GM12878 (cell line): ENCODE results near the gene MAB21L3. TPM values are rescaled to one million over a fixed set of nuclear protein-coding genes. Genes with fewer than 3 reads are reported as not detected.
A peak's percentile ranks its signal among the peaks of the same experiment; 100 is the strongest.

Source experiments
- ATAC-seq: fragments of 200-7000 bp; cut with Tn5 transposase; 3 replicates; pipeline ENCODE4 v1.9.1; 2020; ENCODE audit warnings: mild to moderate bottlenecking, moderate library complexity
- BruUV-seq: library from RNA; stranded (reverse); fragments of 400-500 nt; replicated peaks from 2 replicates; lab custom pipeline; 2021; lab: Mats Ljungman, UMichigan
- CTCF ChIA-PET: fragments of 300-600 bp; sonication (Branson Sonifier 250); formaldehyde crosslinking; extraction: SDS; loops from one replicate; lab custom pipeline; 2021; ENCODE audit warnings: inconsistent platforms; lab: Yijun Ruan, JAX
- POLR2A ChIA-PET: fragments of 350-600 bp; formaldehyde crosslinking; extraction: SDS; loops from one replicate; lab custom pipeline; 2021; ENCODE audit warnings: inconsistent platforms; lab: Charles Lee
- RAD21 ChIA-PET: fragments of 300-600 bp; sonication (Branson Sonifier 250); formaldehyde crosslinking; loops from one replicate; lab custom pipeline; 2023; ENCODE audit warnings: antibody characterized with exemption; ENCODE audit not compliant: unreplicated experiment; lab: Charles Lee
- SMC1A ChIA-PET: fragments of 300-600 bp; sonication (Branson Sonifier 250); formaldehyde crosslinking; loops from one replicate; lab custom pipeline; 2023; ENCODE audit not compliant: unreplicated experiment, uncharacterized antibody; lab: Charles Lee
- DNase-seq: peaks from one replicate; pipeline ENCODE4 v3.0.0-alpha.2; 2011; ENCODE audit warnings: low read depth, low spot score
- FAIRE-seq: peaks from 3 replicates; lab custom pipeline; 2011; peaks lifted over from hg19 to GRCh38; lab: Jason Lieb, UNC
- H2AFZ ChIP-seq: 2 replicates; pipeline ENCODE4 v1.6.0; 2011; ENCODE audit warnings: low read depth, low read length, control low read depth; ENCODE audit not compliant: control insufficient read depth
- H3K27ac ChIP-seq: 2 replicates; pipeline ENCODE4 v1.5.1; 2011; ENCODE audit warnings: control low read depth; ENCODE audit not compliant: control insufficient read depth, insufficient read depth
- H3K27me3 ChIP-seq, 2 experiments: replicated peaks in 1 of 2; 2 replicates each; pipeline versions ENCODE4 v1.6.0 to v1.6.1; 2011; ENCODE audit warnings: low read length in 1 of 2; ENCODE audit not compliant: control insufficient read depth in 2 of 2, insufficient read depth in 2 of 2
- H3K36me3 ChIP-seq, 2 experiments: 2 replicates each; pipeline ENCODE4 v1.5.1; 2011; ENCODE audit warnings: low read length in 1 of 2; ENCODE audit not compliant: control insufficient read depth in 2 of 2, insufficient read depth in 2 of 2
- H3K4me1 ChIP-seq: 2 replicates; pipeline ENCODE4 v1.6.1; 2011; ENCODE audit warnings: mild to moderate bottlenecking, low read length, moderate library complexity, mixed read lengths; ENCODE audit not compliant: control insufficient read depth, insufficient read depth
- H3K4me2 ChIP-seq: 2 replicates; pipeline ENCODE4 v1.6.0; 2011; ENCODE audit warnings: control low read depth; ENCODE audit not compliant: control insufficient read depth, insufficient read depth
- H3K4me3 ChIP-seq: fragments of 200-600 bp; sonication (generic); 2 replicates; pipeline ENCODE4 v1.5.1; 2016
- H3K79me2 ChIP-seq: 2 replicates; pipeline ENCODE4 v1.6.0; 2011; ENCODE audit warnings: low read length; ENCODE audit not compliant: control insufficient read depth, insufficient read depth
- H3K9ac ChIP-seq: 2 replicates; pipeline ENCODE4 v1.8.0; 2011; ENCODE audit warnings: low read length, control low read depth, mixed read lengths; ENCODE audit not compliant: control insufficient read depth, insufficient read depth
- H3K9me3 ChIP-seq: replicated peaks from 3 replicates; pipeline ENCODE4 v1.5.1; 2011; ENCODE audit warnings: mild to moderate bottlenecking, low read length; ENCODE audit not compliant: control insufficient read depth, insufficient read depth
- H4K20me1 ChIP-seq: 2 replicates; pipeline ENCODE4 v1.6.0; 2011; ENCODE audit not compliant: control insufficient read depth, insufficient read depth
- CBX3 ChIP-seq: fragments of 200-600 bp; sonication (generic); IDR thresholded peaks from 2 replicates; pipeline ENCODE4 v1.6.1; 2016; ENCODE audit warnings: low read depth, borderline replicate concordance
- CHD1 ChIP-seq: IDR thresholded peaks from 2 replicates; pipeline ENCODE4 v1.6.1; 2012; ENCODE audit warnings: low read depth, low read length, improper control_type of control experiment
- FOXK2 ChIP-seq: fragments of 450-650 bp; IDR thresholded peaks from 2 replicates; pipeline ENCODE4 v1.6.1; 2017; ENCODE audit warnings: mild to moderate bottlenecking, moderate library complexity
- KDM1A ChIP-seq: fragments of 200-600 bp; sonication (generic); IDR thresholded peaks from 2 replicates; pipeline ENCODE4 v1.6.1; 2016; ENCODE audit warnings: borderline replicate concordance
- MYB ChIP-seq: fragments of 150-350 bp; IDR thresholded peaks from 2 replicates; pipeline ENCODE4 v1.6.1; 2014; ENCODE audit warnings: mild to moderate bottlenecking, low read depth, low read length, borderline replicate concordance
- MYC ChIP-seq: IDR thresholded peaks from 2 replicates; pipeline ENCODE4 v1.6.1; 2011; ENCODE audit warnings: mild to moderate bottlenecking, low read length, moderate library complexity, inconsistent platforms; ENCODE audit not compliant: insufficient read depth, insufficient replicate concordance, insufficient read length, severe bottlenecking
- NFXL1 ChIP-seq: fragments of 450-650 bp; IDR thresholded peaks from 2 replicates; pipeline ENCODE4 v1.6.1; 2017; ENCODE audit warnings: antibody characterized with exemption, mild to moderate bottlenecking, borderline replicate concordance
- NR2C2 ChIP-seq: IDR thresholded peaks from 2 replicates; pipeline ENCODE4 v1.6.1; 2011; ENCODE audit warnings: borderline replicate concordance, low read depth; ENCODE audit not compliant: control insufficient read depth, insufficient read length
- NR2F1 ChIP-seq: fragments of 450-650 bp; conservative IDR thresholded peaks from 2 replicates; pipeline ENCODE4 v1.6.1; 2017; ENCODE audit warnings: mild to moderate bottlenecking
- PKNOX1 ChIP-seq: fragments of 450-650 bp; IDR thresholded peaks from 2 replicates; pipeline ENCODE4 v1.6.1; 2016; ENCODE audit warnings: mild to moderate bottlenecking
- STAT3 ChIP-seq: IDR thresholded peaks from 2 replicates; pipeline ENCODE4 v1.6.1; 2011; ENCODE audit warnings: low read depth, low read length, improper control_type of control experiment
- SUZ12 ChIP-seq: fragments of 200-600 bp; sonication (generic); IDR thresholded peaks from one replicate; pipeline ENCODE4 v1.6.1; 2018; ENCODE audit warnings: antibody characterized with exemption, mild to moderate bottlenecking; ENCODE audit not compliant: unreplicated experiment
- ZNF24 ChIP-seq: fragments of 450-650 bp; IDR thresholded peaks from 2 replicates; pipeline ENCODE4 v1.6.1; 2017; ENCODE audit warnings: antibody characterized with exemption, mild to moderate bottlenecking
- ZNF274 ChIP-seq: IDR thresholded peaks from one replicate; pipeline ENCODE4 v1.8.0; 2011; ENCODE audit not compliant: insufficient read length, insufficient read depth
- WGBS: methylation state at CpG from one replicate; pipeline ENCODE4 v1.1.6; 2016; ENCODE audit warnings: low lambda C conversion rate; ENCODE audit not compliant: insufficient replicate concordance, insufficient coverage; ENCODE audit errors: missing lambda C conversion rate; 5-methylcytosine and 5-hydroxymethylcytosine counted together
- in situ Hi-C: fragments of 300-500 bp; cut with MboI; formaldehyde crosslinking; loops from 9 replicates; pipeline ENCODE4 v1.14.3; 2018; ENCODE audit warnings: mixed read lengths
- intact Hi-C: fragments of 100-400 bp; cut with micrococcal nuclease; formaldehyde crosslinking; loops from one replicate; pipeline ENCODE4 v1.14.2; 2022; ENCODE audit not compliant: unreplicated experiment
- polyA plus RNA-seq, 11 experiments: library from polyadenylated mRNA; depleted of rRNA in 4 of 11; unstranded in 6 of 11; stranded (reverse) in 5 of 11; fragments of >200 nt; fragmentation: Nextera tagmentation in 4 of 11; fragmentation: Illumina TruSeq in 1 of 11; extraction: Ambion mirVana in 4 of 11; extraction: Trizol in 1 of 11; gene quantifications; 1 replicate in 1 of 11; 2 replicates in 10 of 11; pipeline versions ENCODE4 v1.2.1 to v1.2.3, GENCODE V29; 2011 to 2016; ENCODE audit warnings: inconsistent platforms in 2 of 11, missing spikeins in 2 of 11, low read depth in 1 of 11
- total RNA-seq, 4 experiments: library from RNA; depleted of rRNA in 3 of 4; stranded (reverse); fragments of >200 nt in 3 of 4; fragmentation: Illumina TruSeq in 1 of 4; extraction: Trizol in 1 of 4; gene quantifications; 2 replicates each; pipeline versions ENCODE4 v1.2.1 to v1.2.3, GENCODE V29; 2013 to 2021

MAB21L3 gene
- total and polyA plus RNA-seq, 10 of the 15 experiments (the other 5 are each of a cell fraction or from before 2014, with no cell fraction given) = 0.18 to 18.6 (median 1.3) TPM

- RAD21 ChIA-PET = no interaction called here
- ATAC-seq = no peak
- no peak overlapping the region for H2AFZ ChIP-seq
These were observed 23.2 kb downstream of the MAB21L3 start for GRCh38 chr1:116134476-116134773.

GRCh38 chr1:116138277-116138792 is 27.1 kb downstream of the MAB21L3 start:
- H3K4me2 ChIP-seq = no peak overlapping the region
- 0 out of 2 replicates have a peak overlapping the region, but pooled peaks have one; percentile 44 for H3K9ac ChIP-seq
- FAIRE-seq = no peak
- RAD21 ChIA-PET = interaction anchor here (0.7 to 4.8 kb wide), 35 partner anchors 12 to 922 kb away, joined by 3 to 147 read pairs (median 4); partner anchors contain the start of gene MAB21L3
- SMC1A ChIA-PET = interaction anchor here (0.7 to 5.0 kb wide), 32 partner anchors 7 to 436 kb away, joined by 3 to 161 read pairs (median 6); partner anchors contain the start of gene MAB21L3
- no peak overlapping the region for H3K27ac ChIP-seq
- DNase-seq = no peak
- CTCF ChIA-PET = interaction anchor here (0.7 to 5.7 kb wide), 64 partner anchors 8 to 990 kb away, joined by 3 to 239 read pairs (median 5); partner anchors contain the start of genes IGSF3 and MAB21L3
- in situ Hi-C loops = no loop called here
- TF ChIP-seq MYC (no peak), SUZ12 (no peak), KDM1A (no peak), FOXK2 (no peak), CHD1 (no peak), CBX3 (no peak), PKNOX1 (no peak), NR2F1 (no peak), ZNF274 (no peak), ZNF24 (no peak), NR2C2 (no peak), MYB (no peak), STAT3 (no peak)
- TF ChIP-seq, all 136 proteins: peak for 0
- no TSS peak for BruUV-seq
- Histone ChIP-seq H3K4me1 (peaks cover 2% of the 10 kb centered on the region; the same call in 1 of the 2 replicates), H3K79me2 (no peaks in the 10 kb centered on the region), H4K20me1 (no peaks in the 10 kb centered on the region), H3K36me3 (peaks cover 0 to 3% of the 10 kb centered on the region in 2 experiments; a peak in 2 of 4 replicates), H2AFZ (no peak overlapping the region), H3K4me3 (no peak overlapping the region), H3K27me3 (no peaks in the 10 kb centered on the region), H3K9me3 (no peaks in the 10 kb centered on the region; the same call in 1 of the 3 replicates)
- ATAC-seq = no peak
- intact Hi-C loops = loop anchor here (5.0 kb wide), 1 partner anchor 239 kb away; no protein-coding TSS in a partner anchor
- 96% methylated on average over 8 of the region's 8 CpGs for WGBS
- POLR2A ChIA-PET = interaction anchor here (0.6 to 1.8 kb wide), 4 partner anchors 247 to 360 kb away, joined by 3 to 8 read pairs (median 6); no protein-coding TSS in a partner anchor

More at GRCh38 chr1:116134476-116134773, 23.2 kb downstream of the MAB21L3 start:
- Histone ChIP-seq H3K9me3 (no peaks in the 10 kb centered on the region; the same call in 1 of the 3 replicates), H4K20me1 (no peaks in the 10 kb centered on the region), H3K79me2 (no peaks in the 10 kb centered on the region), H3K27me3 (no peaks in the 10 kb centered on the region), H3K36me3 (peaks cover 0 to 3% of the 10 kb centered on the region in 2 experiments; a peak in 2 of 4 replicates), H3K27ac (no peak overlapping the region), H3K4me2 (no peak overlapping the region), H3K4me3 (no peak overlapping the region), H3K9ac (no peak overlapping the region), H3K4me1 (peaks cover 2% of the 10 kb centered on the region; the same call in 1 of the 2 replicates)
- BruUV-seq = no TSS peak
- ChIA-PET POLR2A (no interaction called here), CTCF (no interaction called here), SMC1A (no interaction called here)
- FAIRE-seq (no peak), DNase-seq (no peak)
- intact Hi-C loops = no loop called here
- in situ Hi-C loops = loop anchor here (5.0 kb wide), 1 partner anchor 353 kb away; no protein-coding TSS in a partner anchor
- TF ChIP-seq NFXL1 = no peak
- 4% methylated on average over 2 of the region's 2 CpGs for WGBS
